PFSK-1 (cell line): Measurements from ENCODE around the gene HS3ST4.

Source experiments
- POLR2AphosphoS5 ChIP-seq: IDR thresholded peaks from 2 replicates; pipeline ENCODE4 v1.6.1; 2012; ENCODE audit warnings: low read depth, mild to moderate bottlenecking, control low read depth, low read length, moderate library complexity
- SIN3A ChIP-seq: IDR thresholded peaks from 2 replicates; pipeline ENCODE4 v1.6.1; 2012; ENCODE audit warnings: mild to moderate bottlenecking, low read length, moderate library complexity, borderline replicate concordance; ENCODE audit not compliant: insufficient read depth
- TAF1 ChIP-seq: IDR thresholded peaks from 2 replicates; pipeline ENCODE4 v1.6.1; 2012; ENCODE audit warnings: low read length, control low read depth, borderline replicate concordance; ENCODE audit not compliant: insufficient read depth

DNA sequence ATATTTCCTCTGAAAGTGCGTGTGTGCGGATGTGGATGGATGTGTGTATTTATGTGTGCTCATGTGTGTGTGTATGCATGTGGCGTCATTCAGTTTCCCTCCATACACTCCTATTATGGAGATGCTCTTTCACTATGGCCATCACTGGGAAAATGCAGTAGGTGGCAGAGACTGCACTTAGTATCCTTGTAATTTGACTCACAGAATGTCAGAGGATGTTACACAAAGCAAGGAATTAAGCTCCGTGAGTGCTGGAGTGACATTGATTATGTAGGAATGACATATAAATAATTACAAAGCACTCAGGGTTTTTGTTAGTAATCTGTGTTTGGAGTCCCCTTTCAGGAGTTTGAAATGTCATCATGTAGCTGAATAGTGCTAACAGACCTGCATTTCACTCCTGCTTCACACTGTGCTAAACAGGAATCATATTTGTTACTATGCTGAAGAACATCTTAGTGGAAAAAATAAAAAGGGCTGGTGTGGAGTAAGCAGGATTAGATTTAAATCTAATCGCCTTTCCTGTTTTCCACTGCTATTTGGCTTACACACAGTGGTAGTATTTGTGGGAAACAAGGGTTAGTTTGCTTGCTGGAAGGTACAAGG is 59.6 kb downstream of the HS3ST4 start:
- TF ChIP-seq POLR2AphosphoS5 = no peak
- TF ChIP-seq TAF1 = no peak
- no peak for TF ChIP-seq SIN3A
